ENCODE measurements around the gene ELAVL1.
"Not testable (repeated sequence)": the region's sequence is repeated elsewhere in the genome, so short reads cannot be mapped to it uniquely, and the experiment has no call there.

The ELAVL1 gene

DNA sequence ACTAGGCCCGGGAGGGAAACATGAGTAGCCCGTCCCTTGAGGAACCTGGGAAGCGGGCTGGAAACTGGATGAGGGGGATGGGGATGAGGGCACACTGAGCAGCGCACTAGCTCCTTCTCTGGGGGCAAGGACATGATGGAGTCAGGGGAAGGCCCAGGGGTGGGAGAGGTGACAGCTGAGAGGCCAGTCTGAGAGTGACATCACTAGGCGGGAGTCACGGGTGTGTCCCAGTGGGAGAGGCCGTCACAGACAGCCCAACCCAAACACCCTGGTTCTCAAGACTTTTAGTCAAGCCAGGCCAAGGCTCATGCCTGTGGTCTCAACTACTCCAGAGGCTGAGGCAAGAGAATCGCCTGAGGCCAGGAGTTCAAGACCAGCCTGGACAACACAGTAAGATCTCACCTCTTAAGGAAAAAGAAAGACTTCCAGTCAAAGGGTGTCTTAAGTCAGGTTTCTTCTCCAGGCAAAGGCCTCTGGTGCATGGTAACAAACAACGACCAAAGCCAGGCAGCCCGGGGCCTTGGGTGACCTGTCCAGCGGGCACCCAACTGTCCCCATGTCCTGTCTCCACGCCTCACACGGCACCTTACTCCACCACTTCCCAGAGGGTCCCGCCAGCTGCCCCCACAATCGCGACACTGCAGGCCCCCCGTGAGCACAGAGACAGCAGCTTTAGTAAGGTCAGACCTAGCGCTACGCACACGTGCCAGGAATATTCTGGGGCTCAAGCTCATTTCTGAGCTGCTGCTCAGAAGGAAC, 36.5 kb downstream of the ELAVL1 start:
- DNase-seq (ENCODE audit: low spot score): no peak

DNA sequence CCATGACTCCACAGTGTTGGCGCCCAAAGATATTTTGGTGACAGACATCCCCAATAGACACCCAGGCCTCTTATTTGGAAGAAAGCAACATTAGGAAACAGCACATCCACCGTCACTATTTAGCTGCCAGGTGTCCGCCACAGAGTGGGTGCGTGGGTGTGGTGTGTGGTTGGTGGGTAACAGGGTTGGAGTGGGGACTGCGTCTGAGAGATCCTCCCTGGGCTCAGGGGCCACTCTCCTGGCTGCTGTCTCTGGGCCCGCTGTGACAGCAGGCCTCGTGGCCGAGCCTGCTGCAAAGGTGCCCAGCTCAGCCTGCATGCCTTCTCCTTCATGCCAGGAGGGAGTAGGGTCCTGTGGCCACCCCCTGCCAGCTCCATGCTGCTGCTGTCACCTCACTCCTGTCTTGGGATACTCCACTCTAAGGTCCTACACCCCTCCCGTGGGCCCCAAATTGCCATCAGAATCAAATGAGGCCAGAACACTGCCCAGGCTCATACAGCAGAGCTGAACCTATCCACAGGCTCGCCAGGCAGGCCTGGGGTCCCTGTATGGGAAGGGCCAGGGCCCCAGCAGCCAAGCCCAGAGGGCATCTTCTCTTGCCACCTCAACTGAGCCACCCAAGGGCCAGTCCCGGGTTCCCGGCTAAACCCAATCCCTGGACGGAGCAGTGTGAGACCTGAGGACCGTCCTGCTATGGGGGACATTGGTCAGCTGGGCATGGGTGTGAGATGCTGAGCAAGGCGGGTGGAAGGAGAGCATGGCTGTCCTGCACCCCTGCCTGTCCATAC, 37.2 kb downstream of the ELAVL1 start:
- DNase-seq (ENCODE audit: low spot score): no peak

DNA sequence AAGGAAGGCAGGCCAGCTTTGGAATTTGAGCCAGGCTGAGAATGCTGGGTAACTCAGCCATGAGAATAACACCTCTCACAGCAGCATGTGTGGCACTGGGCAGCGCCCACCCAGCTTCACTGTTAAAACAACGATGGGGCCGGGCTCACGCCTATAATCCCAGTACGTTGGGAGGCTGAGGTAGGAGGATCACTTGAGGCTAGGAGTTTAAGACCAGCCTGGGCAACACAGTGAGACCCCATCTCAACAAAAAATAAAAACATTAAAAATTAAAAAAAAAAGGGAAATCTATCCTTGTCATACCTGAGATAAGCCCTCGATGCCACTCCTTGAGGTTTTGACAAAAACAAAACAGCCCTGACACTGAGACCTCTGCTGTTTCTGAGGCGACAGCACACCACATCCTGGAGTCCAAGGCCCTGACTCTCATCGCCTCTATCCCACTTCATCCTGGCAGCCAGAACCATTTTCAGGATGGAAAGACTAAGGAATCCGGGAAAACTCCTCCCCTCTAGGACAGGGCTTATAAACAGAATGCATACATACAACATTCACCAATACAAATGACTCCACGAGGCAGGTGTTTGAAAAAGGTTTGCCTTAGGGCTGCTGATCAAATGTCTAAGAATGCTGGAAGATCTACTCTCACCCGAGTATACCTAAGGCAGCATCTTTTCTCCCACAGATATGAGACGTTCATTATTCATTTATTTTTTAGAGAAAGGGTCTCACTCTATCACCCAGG, 39.3 kb downstream of the ELAVL1 start:
- DNase-seq (ENCODE audit: low spot score): no peak

DNA sequence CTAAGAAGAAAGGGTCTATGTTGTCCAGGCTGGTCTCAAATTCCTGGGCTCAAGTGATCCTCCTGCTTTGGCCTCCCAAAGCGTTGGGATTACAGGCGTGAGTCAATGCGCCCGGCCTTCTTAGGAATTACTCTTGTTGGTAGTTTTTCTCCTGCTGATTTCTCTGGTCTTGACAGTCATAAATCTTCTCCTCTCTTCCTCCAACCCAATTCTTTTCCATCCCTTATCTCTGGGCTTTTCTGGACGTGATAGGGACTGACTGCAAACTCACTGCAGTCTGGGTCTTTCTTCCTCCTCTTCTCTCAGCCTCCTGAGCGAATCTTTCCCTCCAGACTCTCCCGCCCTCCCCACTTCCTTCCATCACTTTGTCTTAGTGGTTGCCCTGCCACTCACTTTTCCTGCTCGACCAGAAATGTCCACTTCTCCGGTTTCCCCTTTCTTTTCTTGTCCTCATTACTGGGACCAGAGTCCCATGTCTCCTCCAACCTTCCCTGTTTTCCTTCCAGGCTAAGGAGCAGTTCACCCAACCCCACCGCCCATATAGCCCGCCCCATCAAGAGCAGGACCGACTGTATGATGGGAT, 40.1 kb downstream of the ELAVL1 start:
- no peak for DNase-seq (ENCODE audit: low spot score)

DNA sequence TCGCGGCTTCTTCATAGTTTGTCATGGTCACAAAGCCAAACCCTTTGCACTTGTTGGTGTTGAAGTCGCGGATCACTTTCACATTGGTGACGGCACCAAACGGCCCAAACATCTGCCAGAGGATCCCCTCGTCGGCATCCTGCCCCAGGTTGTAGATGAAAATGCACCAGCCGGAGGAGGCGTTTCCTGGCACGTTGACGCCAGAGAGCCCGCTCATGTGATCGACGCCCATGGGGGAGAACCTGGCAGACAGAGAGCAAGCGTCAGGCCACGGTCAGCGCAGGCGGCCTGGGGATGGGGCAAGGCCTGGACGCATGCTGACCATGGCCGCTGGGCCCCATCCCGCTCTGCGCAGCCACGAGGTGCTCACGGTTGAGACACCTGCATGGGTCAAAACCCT, 41.9 kb downstream of the ELAVL1 start:
- DNase-seq (ENCODE audit: low spot score): no peak

DNA sequence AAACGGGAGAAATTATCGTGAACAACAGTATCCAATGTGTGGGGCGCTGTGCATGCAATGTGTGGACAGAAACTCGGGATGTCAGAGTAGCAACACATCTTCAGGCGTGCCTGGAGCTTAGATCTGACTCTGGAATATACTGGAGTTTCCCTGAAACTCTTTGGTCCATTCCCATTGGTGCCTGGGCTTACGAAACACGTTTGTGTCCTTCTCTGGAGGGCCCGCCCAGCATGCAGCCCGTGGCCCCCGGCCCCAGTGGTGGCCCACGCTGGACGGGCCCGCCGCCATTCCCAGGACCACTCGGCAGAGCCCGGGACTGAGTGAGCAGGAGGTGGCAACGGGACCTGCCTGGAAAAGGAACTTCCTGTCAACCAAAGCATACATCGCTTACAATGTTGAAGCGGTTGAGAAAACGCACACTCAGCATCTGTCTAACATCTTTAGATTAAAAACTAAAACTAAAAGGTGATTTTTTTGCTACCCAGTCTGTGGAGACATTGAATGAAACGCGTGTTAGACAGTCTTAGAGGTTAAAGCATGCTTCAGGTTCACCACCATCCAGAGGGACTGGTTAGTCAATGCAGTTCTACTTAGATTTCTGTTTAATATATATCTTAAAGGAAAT, 42.7 kb downstream of the ELAVL1 start:
- DNase-seq (ENCODE audit: low spot score): no peak

DNA sequence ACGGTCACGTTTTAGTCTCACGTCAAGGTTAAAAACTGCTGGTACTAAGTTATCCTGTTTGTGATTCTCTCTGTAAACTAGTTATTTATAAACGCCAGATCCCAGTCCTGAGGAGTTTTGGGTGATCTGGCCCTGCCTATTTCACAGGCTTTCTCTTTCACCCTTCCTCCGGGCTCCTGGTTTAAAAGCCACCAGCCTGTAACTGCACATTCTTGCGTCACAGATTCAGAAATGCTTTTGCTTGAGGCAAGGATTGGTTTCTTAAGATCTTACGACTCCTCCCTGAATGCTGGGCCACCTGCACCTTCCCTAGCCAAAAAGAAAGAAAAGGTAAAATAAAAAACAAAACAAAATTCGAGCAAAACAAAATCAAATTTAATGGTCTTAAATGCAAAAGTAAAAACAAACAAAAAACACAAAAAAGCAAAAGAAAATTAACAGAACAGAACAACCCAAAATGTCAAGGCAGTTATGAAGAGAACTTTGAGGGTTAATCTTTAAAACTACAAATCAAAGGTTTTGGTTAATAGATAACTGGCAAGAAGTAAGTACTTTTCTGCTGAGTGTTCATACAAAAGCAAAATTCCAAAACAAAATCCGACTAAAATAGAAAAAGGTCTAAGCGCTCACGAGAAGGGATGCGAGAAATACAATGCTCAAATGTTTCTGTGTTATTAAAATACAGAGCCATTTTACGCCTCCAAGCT, 43.4 kb downstream of the ELAVL1 start:
- DNase-seq (ENCODE audit: low spot score): no peak

DNA sequence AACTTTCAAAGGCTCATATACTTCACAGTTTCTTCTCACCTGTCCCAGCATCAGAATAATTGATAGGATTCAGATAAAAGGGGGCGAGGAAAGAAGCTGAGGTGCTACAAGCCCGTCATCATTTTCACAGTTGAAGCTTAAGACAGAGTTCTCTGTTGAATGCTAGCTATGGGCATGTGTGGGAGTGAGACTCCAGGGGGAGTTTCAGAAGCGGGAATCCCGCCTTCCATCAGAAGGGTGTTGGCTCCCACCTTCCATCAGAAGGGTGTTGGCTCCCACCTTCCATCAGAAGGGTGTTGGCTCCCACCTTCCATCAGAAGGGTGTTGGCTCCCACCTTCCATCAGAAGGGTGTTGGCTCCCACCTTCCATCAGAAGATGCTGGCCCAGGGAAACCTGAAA, 44.4 kb downstream of the ELAVL1 start:
- DNase-seq (ENCODE audit: low spot score): not testable (repeated sequence)

DNA sequence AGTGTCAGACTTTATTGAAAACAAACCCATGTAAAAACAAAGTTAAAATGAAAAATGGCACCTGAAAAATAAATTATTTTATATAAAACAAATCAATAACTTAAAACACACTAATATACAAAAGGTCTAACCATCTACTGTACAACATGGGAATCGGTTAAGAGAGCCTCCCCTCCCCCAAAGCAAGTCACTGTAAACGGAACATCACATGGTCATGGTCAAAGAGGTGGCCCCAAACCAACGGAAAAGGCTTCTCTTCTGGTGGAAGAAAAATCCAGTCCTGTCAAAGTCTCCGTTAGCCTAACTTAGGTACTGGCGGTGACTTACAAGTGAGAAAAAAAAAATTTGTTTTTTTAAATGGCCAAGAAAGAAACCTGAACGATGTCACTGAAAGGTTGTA, 46.2 kb downstream of the ELAVL1 start:
- DNase-seq (ENCODE audit: low spot score): no peak

DNA sequence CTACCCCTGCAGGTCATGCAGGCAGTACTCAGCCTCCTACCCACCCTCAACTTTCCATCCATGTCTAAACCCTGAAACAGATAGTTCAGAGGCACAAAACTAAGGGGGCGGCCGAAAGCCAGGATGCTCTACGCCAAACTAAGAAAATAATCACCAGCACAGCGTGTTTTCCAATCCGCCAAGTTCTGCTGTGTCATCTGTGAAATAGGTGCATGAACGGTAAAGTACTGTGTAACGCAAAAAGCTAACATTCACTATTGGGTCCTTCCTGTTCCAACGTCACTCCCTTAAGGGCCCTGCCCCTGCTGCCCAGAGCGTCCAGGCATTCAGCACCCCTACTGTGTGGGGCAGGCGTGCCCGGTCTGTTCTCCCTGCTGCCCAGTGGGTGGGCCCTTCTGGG, 49.7 kb downstream of the ELAVL1 start:
- no peak for DNase-seq (ENCODE audit: low spot score)

DNA sequence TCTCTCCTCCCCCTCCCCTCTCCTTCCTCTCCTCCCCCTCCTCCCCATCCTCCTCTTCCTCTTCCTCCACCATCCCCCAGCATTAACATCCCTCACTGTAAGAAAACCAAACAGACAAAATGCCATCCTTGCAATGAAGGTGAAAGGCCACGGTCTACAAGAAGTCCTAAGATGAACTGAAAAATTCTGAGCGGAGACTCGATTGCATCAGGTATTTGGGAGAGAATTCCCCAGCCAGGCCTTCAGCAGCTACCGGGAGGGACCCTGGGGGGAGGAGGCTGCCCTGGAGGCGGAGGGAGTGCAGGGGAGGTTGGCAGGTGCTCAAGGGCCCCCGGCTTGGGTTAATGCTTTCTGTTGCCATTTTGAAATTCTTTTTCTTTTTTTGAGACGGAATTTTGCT, 51.9 kb downstream of the ELAVL1 start:
- no peak for DNase-seq (ENCODE audit: low spot score)

DNA sequence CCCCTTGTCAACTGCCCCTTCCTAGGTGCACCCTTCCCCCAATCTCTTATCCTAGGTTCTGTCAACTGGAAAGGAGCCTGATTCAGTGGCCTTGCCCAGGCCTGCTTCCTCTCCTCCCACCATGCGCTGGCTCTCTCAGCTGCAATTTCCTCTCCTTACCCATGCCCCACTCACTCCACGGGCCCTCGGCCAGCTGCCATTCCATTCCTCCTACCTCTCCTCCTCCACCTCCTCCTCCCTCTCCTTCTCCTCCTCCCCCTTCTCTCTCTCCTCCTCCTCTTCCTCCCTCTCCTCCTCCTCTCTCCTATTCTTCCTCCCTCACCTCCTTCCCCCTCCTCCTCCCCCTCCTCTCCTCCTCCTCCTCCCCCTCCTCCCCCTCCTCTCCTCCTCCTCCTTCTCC, 52.4 kb downstream of the ELAVL1 start:
- DNase-seq (ENCODE audit: low spot score): no peak

DNA sequence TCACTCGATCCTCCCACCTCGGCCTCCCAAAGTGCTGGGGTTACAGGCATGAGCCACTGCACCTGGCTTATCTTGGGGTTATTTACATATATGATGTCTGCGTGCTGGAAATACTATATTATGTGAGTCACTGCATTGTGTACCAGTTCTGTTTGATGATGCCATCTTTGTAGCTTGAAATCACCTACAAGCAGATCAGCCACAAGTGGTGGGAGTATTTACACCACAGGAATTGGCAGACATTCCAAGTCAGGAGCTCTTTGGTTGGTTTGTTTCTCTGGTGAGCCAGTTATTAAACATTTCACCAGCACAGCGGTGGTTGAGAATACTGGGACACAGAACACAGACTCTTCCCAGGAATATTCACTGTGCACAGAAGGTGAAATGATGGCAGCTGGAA, 57.5 kb downstream of the ELAVL1 start:
- DNase-seq (ENCODE audit: low spot score): no peak

DNA sequence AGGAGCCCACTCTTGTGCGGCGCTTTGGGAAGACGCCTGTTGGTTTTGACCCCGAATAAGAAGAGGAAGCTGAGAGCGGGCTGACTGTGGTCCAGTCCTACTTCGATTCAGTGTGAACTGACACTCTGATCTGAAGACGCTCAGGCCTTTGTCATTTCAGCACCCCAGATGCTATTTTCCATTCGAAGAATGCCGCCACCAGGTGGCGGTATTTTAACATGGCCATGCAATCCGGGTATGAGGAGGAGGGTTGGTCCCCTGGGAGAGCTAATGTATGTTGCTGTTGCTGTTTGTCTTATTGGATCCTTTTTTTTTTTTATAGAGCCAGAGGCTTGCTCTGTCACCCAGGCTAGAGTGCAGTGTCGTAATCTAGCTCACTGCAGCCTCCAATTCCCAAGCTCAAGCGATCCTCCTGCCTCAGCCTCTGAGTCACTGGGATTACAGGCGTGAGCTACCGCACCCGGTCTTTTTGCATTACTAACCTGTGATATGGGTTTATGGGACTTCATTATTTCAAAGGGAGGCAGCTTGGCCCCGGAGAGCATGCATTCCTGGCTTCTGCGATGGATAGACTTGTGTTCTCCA, 61.2 kb downstream of the ELAVL1 start:
- DNase-seq (ENCODE audit: low spot score): peak; percentile 80

DNA sequence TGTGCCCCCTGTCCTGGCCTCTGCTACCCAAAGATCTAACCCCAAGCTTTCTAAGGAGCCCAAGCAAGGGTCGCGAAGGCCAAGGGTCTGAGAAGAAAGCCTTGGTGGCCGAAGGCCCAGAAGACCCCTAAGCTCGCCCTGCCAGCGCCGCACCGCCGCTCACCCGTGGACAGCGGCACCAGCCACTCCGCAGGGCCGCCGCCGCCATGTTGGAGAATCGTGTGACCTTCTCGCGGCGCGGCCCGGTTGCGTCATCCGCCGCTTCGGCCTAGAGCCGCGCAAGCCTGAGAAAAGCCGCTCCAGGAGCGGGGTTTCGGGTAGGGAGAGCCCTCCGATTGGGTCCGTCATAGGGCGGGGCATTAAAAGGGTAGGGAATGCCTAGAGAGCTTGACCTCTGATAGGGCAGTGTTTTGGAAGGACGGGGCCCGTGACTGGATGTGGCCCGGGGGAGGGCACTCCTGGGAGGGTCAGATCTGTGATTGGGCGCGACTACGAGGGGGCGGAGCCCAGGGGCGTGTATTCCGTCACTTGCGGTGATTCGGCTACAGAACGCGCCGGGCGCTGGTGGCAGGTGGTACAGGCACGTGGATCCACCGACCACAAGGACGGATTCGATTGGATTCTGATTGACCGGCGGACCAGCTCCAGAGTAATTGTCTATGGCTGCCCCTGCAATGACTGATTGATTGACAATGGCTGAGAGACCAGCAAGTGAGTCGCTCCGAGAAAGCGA, 61.8 kb downstream of the ELAVL1 start, which contains the start of gene TIMM44:
TIMM44 (minus strand) TSS at position 223 of the 733 bp plus-strand sequence; CDS start at position 208, 15 bp downstream.
- DNase-seq (ENCODE audit: low spot score): peak; percentile 96

DNA sequence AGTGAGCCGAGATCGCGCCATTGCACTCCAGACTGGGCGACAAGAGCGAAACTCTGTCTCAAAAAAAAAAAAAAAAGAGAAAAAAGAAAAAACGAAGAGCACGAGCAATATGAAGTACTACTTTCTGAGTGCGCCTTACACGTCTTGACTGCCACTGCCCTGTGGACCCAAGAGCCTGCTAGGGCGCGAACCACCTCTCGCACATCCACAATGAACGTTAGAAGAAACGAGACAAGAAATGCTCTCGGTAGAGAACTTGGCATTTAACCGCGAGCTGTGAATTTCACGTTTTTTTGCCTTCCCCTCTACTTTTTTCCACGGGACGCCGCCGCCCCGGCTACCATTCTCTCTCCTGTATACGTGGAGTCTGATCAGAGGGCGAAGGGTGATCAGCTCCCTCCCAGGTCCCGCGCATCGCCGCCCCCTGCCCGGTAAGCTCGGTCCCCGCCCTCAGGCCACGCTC, 62.4 kb downstream of the ELAVL1 start:
- no peak for DNase-seq (ENCODE audit: low spot score)

DNA sequence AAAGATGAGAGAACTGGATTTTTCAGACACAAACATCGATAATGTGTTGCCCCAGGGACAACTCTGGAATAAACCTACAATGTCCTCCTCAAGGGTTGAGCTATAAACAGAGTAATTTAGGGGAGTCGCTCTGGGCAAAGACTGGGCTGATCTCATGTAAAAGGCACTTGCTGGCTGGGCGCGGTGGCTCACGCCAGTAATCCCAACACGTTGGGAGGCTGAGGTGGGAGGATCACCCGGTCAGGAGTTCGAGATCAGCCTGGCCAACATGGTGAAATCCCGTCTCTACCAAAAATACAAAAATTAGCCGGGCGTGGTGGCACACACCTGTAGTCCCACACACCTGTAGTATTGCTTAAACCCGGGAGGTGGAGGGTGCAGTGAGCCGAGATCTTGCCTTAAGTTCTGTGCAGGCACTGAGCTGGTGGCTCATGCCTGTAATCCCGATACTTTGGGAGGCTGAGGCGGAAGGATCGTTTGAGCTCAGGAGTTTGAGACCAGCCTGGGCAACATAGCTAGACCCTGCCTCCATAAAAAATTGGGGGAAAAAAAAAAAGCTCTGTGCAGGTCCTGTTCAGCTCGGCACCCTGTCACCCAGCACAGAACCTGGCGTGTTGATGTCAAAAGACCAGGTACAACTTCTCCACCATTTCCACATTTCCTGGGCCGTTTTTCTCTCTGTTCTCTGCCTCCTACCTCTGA, 63.4 kb downstream of the ELAVL1 start:
- no peak for DNase-seq (ENCODE audit: low spot score)

DNA sequence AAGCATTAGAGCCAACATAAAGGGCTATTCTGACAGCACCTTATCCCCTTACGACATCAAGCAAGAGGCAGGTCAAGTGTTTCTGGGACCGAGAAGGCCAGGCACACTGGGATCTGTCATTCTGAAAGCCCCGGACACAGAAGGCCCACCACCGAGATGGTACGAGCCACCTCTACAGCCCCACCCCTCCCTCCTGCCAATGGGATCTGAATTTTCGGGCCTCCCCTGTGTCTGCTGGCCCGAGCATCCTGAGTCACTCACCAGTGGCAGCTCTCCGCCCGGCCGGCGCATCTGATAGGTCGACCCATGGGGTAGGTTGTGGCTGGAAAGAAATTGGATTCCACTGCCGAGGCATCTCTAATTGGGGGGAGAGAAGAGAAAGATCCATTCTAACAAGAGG, 64.6 kb downstream of the ELAVL1 start:
- DNase-seq (ENCODE audit: low spot score): no peak

DNA sequence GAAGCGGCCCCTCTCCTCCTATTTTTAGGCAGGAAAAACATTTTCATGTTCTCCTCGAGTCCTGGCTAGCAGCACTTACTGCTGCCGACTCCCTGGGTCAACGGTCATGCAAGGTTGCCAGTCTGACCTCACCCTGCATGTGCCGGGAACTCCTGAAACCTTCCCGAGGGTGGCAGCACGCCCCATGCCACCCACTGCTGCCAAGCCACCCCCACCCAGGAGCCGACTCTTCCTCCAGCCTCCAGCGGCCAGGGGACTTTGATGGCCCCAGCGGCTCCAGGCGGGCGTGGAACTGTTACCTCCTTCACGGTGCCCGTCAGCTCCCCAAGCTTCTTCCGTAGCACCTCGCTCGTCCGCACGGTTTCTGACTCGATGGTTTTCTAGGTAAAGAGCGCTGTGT, 70.7 kb downstream of the ELAVL1 start:
- no peak for DNase-seq (ENCODE audit: low spot score)

Data from D341Med (cell line).